ENCODE results near the gene TAF10.

The TAF10 gene

GRCh38 chr11:6576471-6577373 is 35.3 kb downstream of the TAF10 start:
- no peak for DNase-seq (ENCODE audit: insufficient read length, low spot score)

GRCh38 chr11:6574816-6575715 is 37.0 kb downstream of the TAF10 start:
- DNase-seq (ENCODE audit: insufficient read length, low spot score) (no peak), FAIRE-seq (no peak)
- TF ChIP-seq CTCF (IDR thresholded peaks at IDR 0.05; ENCODE audit: insufficient read depth, missing control alignments) = no peak

More at GRCh38 chr11:6576471-6577373, 35.3 kb downstream of the TAF10 start:
- no peak for FAIRE-seq
- TF ChIP-seq CTCF (IDR thresholded peaks at IDR 0.05; ENCODE audit: insufficient read depth, missing control alignments) = no peak

- DNase-seq (ENCODE audit: insufficient read length, low spot score) (no peak), FAIRE-seq (no peak)
- no peak for TF ChIP-seq CTCF (IDR thresholded peaks at IDR 0.05; ENCODE audit: insufficient read depth, missing control alignments)
These were observed 39.8 kb downstream of the TAF10 start for GRCh38 chr11:6572215-6572614.

GRCh38 chr11:6571434-6572008 is 40.5 kb downstream of the TAF10 start:
- TF ChIP-seq CTCF (IDR thresholded peaks at IDR 0.05; ENCODE audit: insufficient read depth, missing control alignments) = no peak
- FAIRE-seq (no peak), DNase-seq (ENCODE audit: insufficient read length, low spot score) (no peak)

- FAIRE-seq = no peak
- no peak for TF ChIP-seq CTCF (IDR thresholded peaks at IDR 0.05; ENCODE audit: insufficient read depth, missing control alignments)
- no peak for DNase-seq (ENCODE audit: insufficient read length, low spot score)
These were observed 41.2 kb downstream of the TAF10 start for GRCh38 chr11:6570691-6571427.

- FAIRE-seq (no peak), DNase-seq (ENCODE audit: insufficient read length, low spot score) (no peak)
- no peak for TF ChIP-seq CTCF (IDR thresholded peaks at IDR 0.05; ENCODE audit: insufficient read depth, missing control alignments)
These were observed 42.3 kb downstream of the TAF10 start for GRCh38 chr11:6569706-6570105.

Measured in D721Med (cell line).